HCT116 (cell line): ENCODE results near the gene PHC3. TPM values are rescaled to one million over a fixed set of nuclear protein-coding genes. Genes with fewer than 3 reads are reported as not detected.
A peak's percentile ranks its signal among the peaks of the same experiment; 100 is the strongest.

Experiments used
- ATAC-seq: fragments of 200-7000 bp; cut with Tn5 transposase; 2 replicates; pipeline ENCODE4 v1.9.1; 2020; ENCODE audit warnings: mild to moderate bottlenecking, moderate library complexity
- BruUV-seq: library from RNA; stranded (reverse); fragments of 400-500 nt; replicated peaks from 2 replicates; lab custom pipeline; 2021; lab: Mats Ljungman, UMichigan
- CTCF ChIA-PET: fragments of 300-600 bp; sonication (Branson Sonifier 250); formaldehyde crosslinking; loops from one replicate; lab custom pipeline; 2021; ENCODE audit warnings: antibody characterized with exemption; lab: Charles Lee
- POLR2A ChIA-PET: fragments of 300-600, 350-600 bp; sonication (Branson Sonifier 250); formaldehyde crosslinking; loops from one replicate; lab custom pipeline; 2021; ENCODE audit warnings: antibody characterized with exemption; lab: Charles Lee
- RAD21 ChIA-PET, 2 experiments: fragments of 300-600 bp; sonication (Branson Sonifier 250); formaldehyde crosslinking; loops; one replicate each; lab custom pipeline; 2023; ENCODE audit warnings: low total read pairs in 2 of 2; ENCODE audit not compliant: uncharacterized antibody in 2 of 2, unreplicated experiment in 2 of 2, low non-redundant PET in 1 of 2; lab: Charles Lee
- DNase-seq: peaks from one replicate; pipeline ENCODE4 v3.0.0-alpha.2; 2010; ENCODE audit warnings: low read depth, low spot score
- H2AFZ ChIP-seq: fragments of 200-600 bp; shearing (Covaris generic), sonication (generic); 2 replicates; pipeline ENCODE4 v1.6.1; 2017; ENCODE audit warnings: low read depth, mixed run types, mixed read lengths, antibody characterized with exemption, low read length; ENCODE audit not compliant: poor library complexity, severe bottlenecking
- H3K27ac ChIP-seq: 2 replicates; pipeline ENCODE4 v1.5.1; 2012; ENCODE audit warnings: low read depth, low read length
- H3K27me3 ChIP-seq: fragments of 200-600 bp; sonication (generic); 2 replicates; pipeline ENCODE4 v1.6.1; 2016; ENCODE audit warnings: mixed run types, low read length, mixed read lengths; ENCODE audit not compliant: insufficient read depth
- H3K36me3 ChIP-seq, 2 experiments: fragments of 200-500 bp in 1 of 2; fragments of 200-600 bp in 1 of 2; sonication (Bioruptor generic) in 1 of 2; sonication (generic) in 1 of 2; 2 replicates each; pipeline versions ENCODE4 v1.5.1 to v1.6.1; 2014 to 2016; ENCODE audit warnings: low read length in 2 of 2, inconsistent platforms in 1 of 2, mixed read lengths in 1 of 2, mixed run types in 1 of 2; ENCODE audit not compliant: insufficient read depth in 2 of 2, control insufficient read depth in 1 of 2
- H3K4me1 ChIP-seq, 2 experiments: fragments of 200-600 bp in 1 of 2; sonication (generic) in 1 of 2; 2 replicates each; pipeline versions ENCODE4 v1.5.1 to v1.6.1; 2012 to 2017; ENCODE audit warnings: low read length in 2 of 2, inconsistent platforms in 1 of 2, mild to moderate bottlenecking in 1 of 2, mixed read lengths in 1 of 2, mixed run types in 1 of 2, moderate library complexity in 1 of 2; ENCODE audit not compliant: insufficient read depth in 2 of 2, control insufficient read depth in 1 of 2
- H3K4me2 ChIP-seq: fragments of 200-600 bp; sonication (generic); 2 replicates; pipeline ENCODE4 v1.6.1; 2017; ENCODE audit warnings: mixed run types, low read length, mixed read lengths
- H3K4me3 ChIP-seq, 2 experiments: fragments of 200-600 bp in 1 of 2; sonication (generic) in 1 of 2; replicated peaks in 1 of 2; 2 replicates each; pipeline ENCODE4 v1.5.1; 2011 to 2016; ENCODE audit warnings: low read length in 2 of 2, control low read depth in 1 of 2, low read depth in 1 of 2, mild to moderate bottlenecking in 1 of 2, mixed read lengths in 1 of 2, mixed run types in 1 of 2
- H3K79me2 ChIP-seq: fragments of 200-600 bp; sonication (generic); 2 replicates; pipeline ENCODE4 v1.6.1; 2017; ENCODE audit warnings: mild to moderate bottlenecking, mixed run types, low read length, moderate library complexity, mixed read lengths; ENCODE audit not compliant: insufficient read depth
- H3K9ac ChIP-seq: fragments of 200-600 bp; sonication (generic); 2 replicates; pipeline ENCODE4 v1.6.1; 2016; ENCODE audit warnings: low read length, mixed read lengths
- H3K9me2 ChIP-seq: fragments of 200-600 bp; sonication (generic), shearing (Covaris generic); 2 replicates; pipeline ENCODE4 v1.6.1; 2017; ENCODE audit warnings: mixed run types, mild to moderate bottlenecking, moderate library complexity; ENCODE audit not compliant: insufficient read depth
- H3K9me3 ChIP-seq, 2 experiments: fragments of 200-500 bp in 1 of 2; fragments of 200-600 bp in 1 of 2; sonication (Bioruptor generic) in 1 of 2; sonication (generic) in 1 of 2; 2 replicates each; pipeline ENCODE4 v1.6.1; 2014 to 2017; ENCODE audit warnings: low read length in 2 of 2, mixed read lengths in 2 of 2, inconsistent platforms in 1 of 2, low read depth in 1 of 2, mild to moderate bottlenecking in 1 of 2, mixed run types in 1 of 2, moderate library complexity in 1 of 2; ENCODE audit not compliant: control insufficient read depth in 1 of 2, insufficient read depth in 1 of 2
- H4K20me1 ChIP-seq: fragments of 200-600 bp; sonication (generic), shearing (Covaris generic); 2 replicates; pipeline ENCODE4 v1.6.1; 2017; ENCODE audit warnings: mixed run types, mild to moderate bottlenecking, moderate library complexity; ENCODE audit not compliant: insufficient read depth
- ATF3 ChIP-seq: IDR thresholded peaks from 2 replicates; pipeline ENCODE4 v1.6.1; 2012
- CBX3 ChIP-seq: IDR thresholded peaks from 2 replicates; pipeline ENCODE4 v1.6.1; 2012; ENCODE audit warnings: low read depth
- EZH2 ChIP-seq: fragments of 200-600 bp; sonication (generic); IDR thresholded peaks from 2 replicates; pipeline ENCODE4 v1.6.1; 2017; ENCODE audit warnings: antibody characterized with exemption, mixed run types
- EZH2phosphoT487 ChIP-seq: fragments of 200-600 bp; IDR thresholded peaks from 2 replicates; pipeline ENCODE4 v1.6.1; 2018; ENCODE audit warnings: antibody characterized with exemption, borderline replicate concordance
- MAX ChIP-seq: IDR thresholded peaks from 2 replicates; pipeline ENCODE4 v1.6.1; 2012
- REST ChIP-seq: IDR thresholded peaks from 2 replicates; pipeline ENCODE4 v1.6.1; 2012; ENCODE audit warnings: low read depth
- SP1 ChIP-seq: IDR thresholded peaks from 2 replicates; pipeline ENCODE4 v1.6.1; 2012; ENCODE audit warnings: low read depth
- SRF ChIP-seq: IDR thresholded peaks from 2 replicates; pipeline ENCODE4 v1.6.1; 2012; ENCODE audit warnings: low read depth
- ZFX ChIP-seq: fragments of 450-650 bp; IDR thresholded peaks from 2 replicates; pipeline ENCODE4 v1.6.1; 2017
- ZNF274 ChIP-seq: fragments of 200-500 bp; sonication (Bioruptor generic); IDR thresholded peaks from 2 replicates; pipeline ENCODE4 v1.6.1; 2014; ENCODE audit warnings: mild to moderate bottlenecking, low read depth, low read length, inconsistent platforms
- intact Hi-C: fragments of 100-400 bp; cut with micrococcal nuclease; formaldehyde crosslinking; loops from 2 replicates; pipeline ENCODE4 v1.10.0; 2022
- total RNA-seq: library from RNA; stranded (reverse); gene quantifications from one replicate; pipeline ENCODE4 v1.2.1, GENCODE V29; 2021; ENCODE audit not compliant: unreplicated experiment

The PHC3 gene
- total RNA-seq, 1 experiment from 2014 or later = 40.1 TPM

- intact Hi-C loops = no loop called here
- POLR2A ChIA-PET = no interaction called here
- TF ChIP-seq SP1 = no peak
- no peak for TF ChIP-seq ZFX
- no peak for TF ChIP-seq ATF3
- TF ChIP-seq CBX3 = no peak
- TF ChIP-seq MAX = no peak
- TF ChIP-seq ZNF274 = no peak
- no peak for TF ChIP-seq SRF
- TF ChIP-seq REST = no peak
- TF ChIP-seq EZH2phosphoT487 = no peak
- no peak for TF ChIP-seq EZH2
- Histone ChIP-seq H3K4me1 (no peaks in the 10 kb centered on the region), H4K20me1 (no peaks in the 10 kb centered on the region), H3K36me3 (no peaks in the 10 kb centered on the region), H3K9me2 (no peaks in the 10 kb centered on the region), H3K4me2 (no peak overlapping the region), H3K79me2 (peaks cover 37% of the 10 kb centered on the region), H3K27me3 (no peaks in the 10 kb centered on the region), H2AFZ (no peak overlapping the region), H3K4me3 (no peak overlapping the region), H3K27ac (no peak overlapping the region), H3K9ac (no peak overlapping the region), H3K9me3 (no peaks in the 10 kb centered on the region)
- CTCF ChIA-PET = no interaction called here
- ATAC-seq (no peak), DNase-seq (no peak)
- RAD21 ChIA-PET = no interaction called here
- TSS peak; percentile 9 for BruUV-seq
Measured at GRCh38 chr3:170144437-170144843, 37.1 kb downstream of the PHC3 start.
